Esophagus squamous epithelium (tissue), 5 donors: ENCODE data around the gene VAV3. TPM values are rescaled to one million over a fixed set of nuclear protein-coding genes. Genes with fewer than 3 reads are reported as not detected.

Experiments
- DNase-seq: peaks from one replicate; lab custom pipeline; 2025; lab: John Stamatoyannopoulos, UW
- H3K27ac ChIP-seq, 4 donors: fragments of 200-600 bp; sonication (generic); one replicate each; pipeline ENCODE4 v1.5.1; 2016 to 2019; ENCODE audit warnings: mild to moderate bottlenecking in 1 of 4
- H3K27me3 ChIP-seq, 4 donors: fragments of 200-600 bp; sonication (generic); 1 replicate in 3 of 4; 2 replicates in 1 of 4; pipeline versions ENCODE4 v1.5.1 to v1.6.0; 2017 to 2021; ENCODE audit warnings: antibody characterized with exemption in 1 of 4
- H3K36me3 ChIP-seq, 3 donors: fragments of 200-600 bp; sonication (generic); one replicate each; pipeline ENCODE4 v1.5.1; 2016 to 2019
- H3K4me1 ChIP-seq, 3 donors: fragments of 200-600 bp; sonication (generic); one replicate each; pipeline ENCODE4 v1.5.1; 2017 to 2019
- H3K4me3 ChIP-seq, 4 donors: fragments of 200-600 bp; sonication (generic); 1 replicate in 3 of 4; 2 replicates in 1 of 4; pipeline ENCODE4 v1.5.1; 2016 to 2019; ENCODE audit warnings: mild to moderate bottlenecking in 2 of 4, moderate library complexity in 1 of 4
- H3K9me3 ChIP-seq, 3 donors: fragments of 200-600 bp; sonication (generic); one replicate each; pipeline ENCODE4 v1.5.1; 2016 to 2019
- CTCF ChIP-seq, 6 experiments: fragments of 450-650 bp in 4 of 6; fragments of 200-600 bp in 2 of 6; sonication (generic) in 2 of 6; IDR thresholded peaks; one replicate each; pipeline ENCODE4 v1.5.1; 2016 to 2019; ENCODE audit warnings: antibody characterized with exemption in 6 of 6, mild to moderate bottlenecking in 4 of 6, moderate library complexity in 4 of 6
- POLR2A ChIP-seq, 4 donors: fragments of 450-650 bp; IDR thresholded peaks; one replicate each; pipeline ENCODE4 v1.6.1; 2017; ENCODE audit warnings: antibody characterized with exemption in 4 of 4, mild to moderate bottlenecking in 4 of 4, moderate library complexity in 3 of 4
- WGBS, 2 donors: methylation state at CpG; one replicate each; pipeline ENCODE4 v1.1.5; 2018; 5-methylcytosine and 5-hydroxymethylcytosine counted together
- intact Hi-C: fragments of 100-400 bp; cut with DNase I; formaldehyde crosslinking; loops from one replicate; pipeline ENCODE4 v1.15.0; 2022
- total RNA-seq, 4 donors: library from RNA; depleted of rRNA; stranded (reverse); fragments of >200 nt; gene quantifications; one replicate each; pipeline ENCODE4 v1.1.0, GENCODE V29; 2016
- donor health status: DM: yes; HTN: yes; CAD: no.

VAV3 gene
- total RNA-seq, 4 donors from 2014 or later, result 43.4 to 126 (median 76.9) TPM

- whole genome bisulfite sequencing, 2 donors, result 64 to 82% methylated on average over 5 of the region's 5 CpGs
- no peak for DNase-seq
Observed at GRCh38 chr1:107633596-107633995, 331.4 kb downstream of the VAV3 start.

GRCh38 chr1:107626073-107626796 is 338.7 kb downstream of the VAV3 start:
- H3K4me1 ChIP-seq, result peaks cover 0 to 40% (median 0%) of the 10 kb centered on the region in 3 donors
- peaks cover 0 to 36% (median 0%) of the 10 kb centered on the region in 3 donors for H3K36me3 ChIP-seq
- no peak overlapping the region for H3K4me3 ChIP-seq
- peak overlapping the region in 2 of 4 donors; percentile 3 to 27 for H3K27ac ChIP-seq
- intact Hi-C loops, result no loop called here
- H3K9me3 ChIP-seq, result no peaks in the 10 kb centered on the region
- TF ChIP-seq CTCF (IDR thresholded peaks at IDR 0.05) (no peak), POLR2A (IDR thresholded peaks at IDR 0.05) (no peak)
- DNase-seq, result no peak
- H3K27me3 ChIP-seq, result no peaks in the 10 kb centered on the region
- 42 to 51% methylated on average over 2 of the region's 2 CpGs for WGBS, 2 donors

More at GRCh38 chr1:107633596-107633995, 331.4 kb downstream of the VAV3 start:
- Histone ChIP-seq H3K27ac (no peak overlapping the region), H3K4me3 (no peak overlapping the region), H3K27me3 (no peaks in the 10 kb centered on the region), H3K9me3 (no peaks in the 10 kb centered on the region), H3K4me1 (peaks cover 0 to 6% (median 0%) of the 10 kb centered on the region in 3 donors), H3K36me3 (peaks cover 0 to 18% (median 0%) of the 10 kb centered on the region in 3 donors)
- intact Hi-C loops, result no loop called here
- no peak for TF ChIP-seq CTCF (IDR thresholded peaks at IDR 0.05)
- no peak for TF ChIP-seq POLR2A (IDR thresholded peaks at IDR 0.05)

- DNase-seq, result no peak
- Histone ChIP-seq H3K36me3 (peaks cover 0 to 37% (median 0%) of the 10 kb centered on the region in 3 donors), H3K27me3 (no peaks in the 10 kb centered on the region), H3K27ac (no peak overlapping the region), H3K4me1 (peaks cover 0 to 40% (median 0%) of the 10 kb centered on the region in 3 donors), H3K4me3 (no peak overlapping the region), H3K9me3 (no peaks in the 10 kb centered on the region)
- intact Hi-C loops, result no loop called here
- no peak for TF ChIP-seq POLR2A (IDR thresholded peaks at IDR 0.05)
- TF ChIP-seq CTCF (IDR thresholded peaks at IDR 0.05), result no peak
- 90 to 91% methylated on average over 4 of the region's 4 CpGs for WGBS, 2 donors
Observed at GRCh38 chr1:107625405-107626029, 339.5 kb downstream of the VAV3 start.

- Histone ChIP-seq H3K27me3 (no peaks in the 10 kb centered on the region), H3K36me3 (peaks cover 0 to 39% (median 0%) of the 10 kb centered on the region in 3 donors), H3K4me1 (peaks cover 0 to 40% (median 0%) of the 10 kb centered on the region in 3 donors), H3K27ac (no peak overlapping the region), H3K9me3 (no peaks in the 10 kb centered on the region), H3K4me3 (no peak overlapping the region)
- 52 to 73% methylated on average over 2 of the region's 2 CpGs for WGBS, 2 donors
- DNase-seq, result no peak
- no peak for TF ChIP-seq CTCF (IDR thresholded peaks at IDR 0.05)
- no peak for TF ChIP-seq POLR2A (IDR thresholded peaks at IDR 0.05)
- intact Hi-C loops, result no loop called here
Observed at GRCh38 chr1:107623431-107623830, 341.5 kb downstream of the VAV3 start.

GRCh38 chr1:107622966-107623365 is 342.0 kb downstream of the VAV3 start:
- no peak overlapping the region for H3K4me3 ChIP-seq
- peaks cover 0 to 40% (median 0%) of the 10 kb centered on the region in 3 donors for H3K4me1 ChIP-seq
- H3K36me3 ChIP-seq, result peaks cover 0 to 43% (median 0%) of the 10 kb centered on the region in 3 donors
- H3K9me3 ChIP-seq, result no peaks in the 10 kb centered on the region
- TF ChIP-seq CTCF (IDR thresholded peaks at IDR 0.05) (no peak), POLR2A (IDR thresholded peaks at IDR 0.05) (no peak)
- no peak overlapping the region for H3K27ac ChIP-seq
- 38 to 61% methylated on average over 1 of the region's 1 CpG for WGBS, 2 donors
- intact Hi-C loops, result no loop called here
- H3K27me3 ChIP-seq, result no peaks in the 10 kb centered on the region
- DNase-seq, result no peak
